H9 (cell line): ENCODE results near the gene AFF1. TPM values are rescaled to one million over a fixed set of nuclear protein-coding genes. Genes with fewer than 3 reads are reported as not detected.
A peak's percentile ranks its signal among the peaks of the same experiment; 100 is the strongest.

Experiments used
- DNase-seq: peaks from one replicate; pipeline ENCODE4 v3.0.0-alpha.2; 2017
- H2AFZ ChIP-seq: one replicate; pipeline ENCODE4 v1.6.1; 2013; ENCODE audit warnings: mild to moderate bottlenecking, low read length, control low read depth, moderate library complexity
- H2AK5ac ChIP-seq: 2 replicates; pipeline ENCODE4 v1.6.1; 2013; ENCODE audit warnings: low read length, control low read depth, mixed read lengths; ENCODE audit not compliant: insufficient read length
- H2BK120ac ChIP-seq: one replicate; pipeline ENCODE4 v1.6.1; 2013; ENCODE audit warnings: low read depth, mild to moderate bottlenecking, low read length, control low read depth, inconsistent platforms; ENCODE audit not compliant: poor library complexity, severe bottlenecking
- H2BK12ac ChIP-seq: 2 replicates; pipeline ENCODE4 v1.6.1; 2013; ENCODE audit warnings: low read length, control low read depth, mixed read lengths, low read depth; ENCODE audit not compliant: insufficient read length
- H2BK15ac ChIP-seq: 2 replicates; pipeline ENCODE4 v1.6.1; 2013; ENCODE audit warnings: low read depth, low read length, control low read depth
- H2BK20ac ChIP-seq: one replicate; pipeline ENCODE4 v1.6.1; 2013; ENCODE audit warnings: low read depth, mild to moderate bottlenecking, low read length, control low read depth, inconsistent platforms; ENCODE audit not compliant: poor library complexity, severe bottlenecking
- H2BK5ac ChIP-seq: 2 replicates; pipeline ENCODE4 v1.6.1; 2013; ENCODE audit warnings: low read length, control low read depth, mixed read lengths; ENCODE audit not compliant: insufficient read length
- H3K14ac ChIP-seq: 2 replicates; pipeline ENCODE4 v1.6.1; 2013; ENCODE audit warnings: low read length, control low read depth; ENCODE audit not compliant: insufficient read depth
- H3K18ac ChIP-seq: 2 replicates; pipeline ENCODE4 v1.6.1; 2013; ENCODE audit warnings: low read depth, mild to moderate bottlenecking, mixed read lengths, low read length, control low read depth; ENCODE audit not compliant: insufficient read length
- H3K23ac ChIP-seq: 2 replicates; pipeline ENCODE4 v1.6.1; 2013; ENCODE audit warnings: low read length, control low read depth, mixed read lengths, low read depth; ENCODE audit not compliant: insufficient read length
- H3K23me2 ChIP-seq: 2 replicates; pipeline ENCODE4 v1.6.1; 2013; ENCODE audit warnings: low read depth, mild to moderate bottlenecking, mixed read lengths, low read length, control low read depth; ENCODE audit not compliant: insufficient read length, poor library complexity, severe bottlenecking
- H3K27ac ChIP-seq: 2 replicates; pipeline ENCODE4 v1.5.1; 2013; ENCODE audit warnings: low read length, control low read depth, mixed read lengths, low read depth; ENCODE audit not compliant: insufficient read length
- H3K27me3 ChIP-seq: 2 replicates; pipeline ENCODE4 v1.6.1; 2013; ENCODE audit warnings: low read length, control low read depth, inconsistent platforms; ENCODE audit not compliant: insufficient read depth
- H3K4ac ChIP-seq: 2 replicates; pipeline ENCODE4 v1.6.1; 2013; ENCODE audit warnings: low read depth, mild to moderate bottlenecking, control low read depth, inconsistent platforms, low read length, moderate library complexity
- H3K4me1 ChIP-seq: 2 replicates; pipeline ENCODE4 v1.6.1; 2013; ENCODE audit warnings: low read length, control low read depth, inconsistent platforms; ENCODE audit not compliant: insufficient read depth
- H3K4me2 ChIP-seq: 2 replicates; pipeline ENCODE4 v1.6.1; 2013; ENCODE audit warnings: low read length, control low read depth, mixed read lengths; ENCODE audit not compliant: insufficient read length, insufficient read depth
- H3K56ac ChIP-seq: 2 replicates; pipeline ENCODE4 v1.6.1; 2013; ENCODE audit warnings: low read depth, mild to moderate bottlenecking, mixed read lengths, low read length, control low read depth; ENCODE audit not compliant: insufficient read length
- H3K79me1 ChIP-seq: 2 replicates; pipeline ENCODE4 v1.6.1; 2013; ENCODE audit warnings: low read depth, mild to moderate bottlenecking, moderate library complexity, low read length, control low read depth, inconsistent platforms; ENCODE audit not compliant: insufficient read depth, poor library complexity, severe bottlenecking
- H3K79me2 ChIP-seq: 2 replicates; pipeline ENCODE4 v1.6.1; 2013; ENCODE audit warnings: low read length, control low read depth, inconsistent platforms; ENCODE audit not compliant: insufficient read depth
- H3K9ac ChIP-seq: 2 replicates; pipeline ENCODE4 v1.6.1; 2013; ENCODE audit warnings: low read length, control low read depth, mixed read lengths; ENCODE audit not compliant: insufficient read length; ENCODE audit errors: extremely low read depth
- H3K9me3 ChIP-seq: one replicate; pipeline ENCODE4 v1.6.1; 2013; ENCODE audit warnings: low read depth, low read length, inconsistent platforms; ENCODE audit not compliant: control insufficient read depth
- H3T11ph ChIP-seq: one replicate; pipeline ENCODE4 v1.6.1; 2013; ENCODE audit warnings: mild to moderate bottlenecking, low read length, control low read depth, inconsistent platforms
- H4K20me1 ChIP-seq: one replicate; pipeline ENCODE4 v1.6.1; 2013; ENCODE audit not compliant: control insufficient read depth, insufficient read length, insufficient read depth
- H4K5ac ChIP-seq: 2 replicates; pipeline ENCODE4 v1.6.1; 2013; ENCODE audit warnings: low read depth, mild to moderate bottlenecking, mixed read lengths, low read length, control low read depth; ENCODE audit not compliant: insufficient read length
- H4K8ac ChIP-seq: replicated peaks from 2 replicates; pipeline ENCODE4 v1.6.1; 2013; ENCODE audit warnings: low read length, control low read depth, mixed read lengths, low read depth; ENCODE audit not compliant: insufficient read length
- H4K91ac ChIP-seq: 2 replicates; pipeline ENCODE4 v1.6.1; 2013; ENCODE audit warnings: low read depth, mild to moderate bottlenecking, moderate library complexity, mixed read lengths, low read length, control low read depth; ENCODE audit not compliant: insufficient read length
- H3K27ac Mint-ChIP-seq, 3 experiments: 2 replicates in 2 of 3; 3 replicates in 1 of 3; pipeline ENCODE4 v1.8.0; 2020 to 2021; ENCODE audit warnings: mixed read lengths in 3 of 3, mild to moderate bottlenecking in 1 of 3, moderate library complexity in 1 of 3
- H3K27me3 Mint-ChIP-seq: 2 replicates; pipeline ENCODE4 v1.8.0; 2021; ENCODE audit warnings: low read depth, mild to moderate bottlenecking, moderate library complexity, mixed read lengths
- H3K36me3 Mint-ChIP-seq, 3 experiments: 2 replicates in 2 of 3; 3 replicates in 1 of 3; pipeline ENCODE4 v1.8.0; 2020 to 2021; ENCODE audit warnings: low read depth in 3 of 3, mixed read lengths in 3 of 3; ENCODE audit not compliant: insufficient read depth in 1 of 3
- H3K4me1 Mint-ChIP-seq, 2 experiments: 2 replicates each; pipeline ENCODE4 v1.8.0; 2020; ENCODE audit warnings: mixed read lengths in 2 of 2
- H3K4me3 Mint-ChIP-seq, 2 experiments: 2 replicates in 1 of 2; 3 replicates in 1 of 2; pipeline ENCODE4 v1.8.0; 2020 to 2021; ENCODE audit warnings: mild to moderate bottlenecking in 2 of 2, mixed read lengths in 2 of 2, moderate library complexity in 1 of 2
- H3K9me3 Mint-ChIP-seq, 2 experiments: 2 replicates in 1 of 2; 3 replicates in 1 of 2; pipeline ENCODE4 v1.8.0; 2020; ENCODE audit warnings: mild to moderate bottlenecking in 2 of 2, mixed read lengths in 2 of 2, moderate library complexity in 1 of 2
- WGBS: extraction: QIAGEN DNeasy Blood & Tissue Kit; methylation state at CpG from one replicate; pipeline ENCODE4 v1.1.7; 2013; ENCODE audit warnings: missing lambda C conversion rate, low lambda C conversion rate, mixed read lengths; ENCODE audit not compliant: insufficient read length; ENCODE audit errors: extremely low coverage; 5-methylcytosine and 5-hydroxymethylcytosine counted together
- total RNA-seq: library from RNA; stranded (reverse); gene quantifications from 2 replicates; pipeline ENCODE4 v1.2.1, GENCODE V29; 2021
- TF ChIP-seq, protein P1 (sequence below): fragments of 200-600 bp; sonication (generic); conservative IDR thresholded peaks from 3 replicates; pipeline ENCODE4 v1.8.0; 2021; ENCODE audit warnings: antibody characterized with exemption, mild to moderate bottlenecking

Gene AFF1
- total RNA-seq, 1 experiment from 2014 or later, result 74.5 TPM

DNA sequence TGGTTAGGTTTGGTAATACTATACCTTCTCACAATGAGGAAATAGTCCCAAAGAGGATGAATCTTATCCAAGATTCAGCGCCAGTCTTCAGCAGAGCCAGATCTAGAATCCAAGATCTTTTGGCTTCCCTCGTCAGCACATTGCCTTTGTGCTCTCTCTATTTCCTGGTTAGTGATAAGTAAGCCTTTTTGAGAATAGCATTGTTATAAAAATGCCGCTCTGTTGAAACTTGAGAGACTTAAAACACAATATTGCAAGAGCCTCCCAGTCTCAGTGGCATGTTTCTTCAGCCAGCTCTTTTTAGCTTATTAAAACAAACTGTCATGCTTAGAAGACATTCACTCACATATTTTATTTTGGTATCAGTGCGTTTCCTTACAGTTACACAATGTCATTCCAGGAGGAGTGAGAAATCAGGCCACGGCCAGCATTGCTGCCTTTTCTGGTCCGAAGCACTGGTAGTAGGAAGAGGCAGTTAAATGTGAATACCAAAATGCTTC, 144.2 kb downstream of the AFF1 start:
- no CpG with 5 or more reads among the region's 6 CpGs for WGBS
- Mint-ChIP-seq H3K4me3 (no peak overlapping the region), H3K27ac (no peak overlapping the region), H3K4me1 (peaks cover 27 to 28% of the 10 kb centered on the region in 2 experiments), H3K27me3 (no peaks in the 10 kb centered on the region), H3K36me3 (peaks cover 0 to 10% (median 2%) of the 10 kb centered on the region in 3 experiments; a peak in 4 of 7 replicates), H3K9me3 (no peaks in the 10 kb centered on the region)
- no peaks in the 10 kb centered on the region for H4K20me1 ChIP-seq
- no peak overlapping the region for H3K4ac ChIP-seq
- H2BK120ac ChIP-seq, result no peak overlapping the region
- no peak overlapping the region for H2AFZ ChIP-seq
- H3K79me1 ChIP-seq, result peaks cover 10% of the 10 kb centered on the region
- H3K23me2 ChIP-seq, result no peaks in the 10 kb centered on the region
- H3T11ph ChIP-seq, result peak overlapping the region; percentile 57
- no peak overlapping the region for H2AK5ac ChIP-seq
- H3K4me1 ChIP-seq, result 0 out of 2 replicates have a peak, but pooled peaks cover 2% of the 10 kb centered on the region
- H2BK15ac ChIP-seq, result no peak overlapping the region
- H3K27me3 ChIP-seq, result no peaks in the 10 kb centered on the region
- H3K9me3 ChIP-seq, result no peaks in the 10 kb centered on the region
- H2BK5ac ChIP-seq, result no peak overlapping the region
- no peak overlapping the region for H4K91ac ChIP-seq
- H3K79me2 ChIP-seq, result peaks cover 7% of the 10 kb centered on the region; the same call in 1 of the 2 replicates
- H3K18ac ChIP-seq, result no peak overlapping the region
- no peak overlapping the region for H4K5ac ChIP-seq
- TF ChIP-seq, protein P1, sequence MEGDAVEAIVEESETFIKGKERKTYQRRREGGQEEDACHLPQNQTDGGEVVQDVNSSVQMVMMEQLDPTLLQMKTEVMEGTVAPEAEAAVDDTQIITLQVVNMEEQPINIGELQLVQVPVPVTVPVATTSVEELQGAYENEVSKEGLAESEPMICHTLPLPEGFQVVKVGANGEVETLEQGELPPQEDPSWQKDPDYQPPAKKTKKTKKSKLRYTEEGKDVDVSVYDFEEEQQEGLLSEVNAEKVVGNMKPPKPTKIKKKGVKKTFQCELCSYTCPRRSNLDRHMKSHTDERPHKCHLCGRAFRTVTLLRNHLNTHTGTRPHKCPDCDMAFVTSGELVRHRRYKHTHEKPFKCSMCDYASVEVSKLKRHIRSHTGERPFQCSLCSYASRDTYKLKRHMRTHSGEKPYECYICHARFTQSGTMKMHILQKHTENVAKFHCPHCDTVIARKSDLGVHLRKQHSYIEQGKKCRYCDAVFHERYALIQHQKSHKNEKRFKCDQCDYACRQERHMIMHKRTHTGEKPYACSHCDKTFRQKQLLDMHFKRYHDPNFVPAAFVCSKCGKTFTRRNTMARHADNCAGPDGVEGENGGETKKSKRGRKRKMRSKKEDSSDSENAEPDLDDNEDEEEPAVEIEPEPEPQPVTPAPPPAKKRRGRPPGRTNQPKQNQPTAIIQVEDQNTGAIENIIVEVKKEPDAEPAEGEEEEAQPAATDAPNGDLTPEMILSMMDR, result no peak
- H4K8ac ChIP-seq, result no peak overlapping the region
- H3K14ac ChIP-seq, result no peak overlapping the region
- H3K27ac ChIP-seq, result no peak overlapping the region
- no peak overlapping the region for H3K9ac ChIP-seq
- H3K4me2 ChIP-seq, result no peak overlapping the region
- H3K56ac ChIP-seq, result no peak overlapping the region
- no peak overlapping the region for H2BK12ac ChIP-seq
- H2BK20ac ChIP-seq, result no peak overlapping the region
- H3K23ac ChIP-seq, result no peak overlapping the region
- DNase-seq, result no peak
